Neuron (in vitro differentiated cells): Measurements from ENCODE around the gene GET3.

Source experiments
- H2AFZ ChIP-seq: one replicate; pipeline ENCODE4 v1.6.1; 2013; ENCODE audit warnings: low read depth, mild to moderate bottlenecking, inconsistent platforms, low read length, moderate library complexity
- H3K27me3 ChIP-seq: one replicate; pipeline ENCODE4 v1.6.1; 2013; ENCODE audit warnings: low read length; ENCODE audit not compliant: insufficient read depth
- H3K36me3 ChIP-seq: one replicate; pipeline ENCODE4 v1.6.1; 2013; ENCODE audit warnings: low read length; ENCODE audit not compliant: insufficient read depth
- H3K4me1 ChIP-seq: one replicate; pipeline ENCODE4 v1.6.1; 2013; ENCODE audit warnings: low read length; ENCODE audit not compliant: insufficient read depth
- H3K4me3 ChIP-seq: 2 replicates; pipeline ENCODE4 v1.5.1; 2013; ENCODE audit warnings: mild to moderate bottlenecking, low read length, moderate library complexity
- H3K9me3 ChIP-seq: one replicate; pipeline ENCODE4 v1.6.1; 2013; ENCODE audit warnings: low read length

GET3 gene

DNA sequence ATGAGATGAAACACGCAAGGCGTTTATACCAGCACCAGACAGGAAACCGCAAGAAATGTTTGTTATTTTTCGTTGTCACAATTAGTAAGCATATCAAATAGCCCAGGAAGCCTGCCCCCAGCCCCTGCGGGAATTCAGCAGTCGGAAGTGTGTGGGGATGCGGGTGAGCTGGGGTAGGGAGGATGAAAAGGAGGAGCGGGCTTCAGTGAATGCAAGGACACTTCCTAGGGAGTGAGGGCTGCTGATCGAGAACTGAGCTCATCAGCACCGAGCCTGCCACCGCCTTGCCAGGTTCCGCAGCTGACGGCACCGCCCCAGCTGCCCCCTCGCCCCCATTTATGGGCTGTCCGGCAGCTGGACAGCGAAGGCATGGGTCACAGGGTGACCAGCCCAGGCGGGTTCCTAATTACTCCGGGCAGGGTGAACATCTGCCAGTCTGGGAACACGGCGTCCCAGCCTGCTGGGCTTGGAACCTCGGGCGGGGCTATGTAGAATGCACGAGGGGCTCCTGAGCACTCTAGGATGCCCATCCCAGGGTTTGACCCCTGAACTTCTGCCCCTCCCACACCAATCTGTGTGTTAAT, 12.7 kb downstream of the GET3 start:
- Histone ChIP-seq H3K9me3 (peaks cover 9% of the 10 kb centered on the region), H3K36me3 (peaks cover 18% of the 10 kb centered on the region), H2AFZ (no peak overlapping the region), H3K4me3 (no peak overlapping the region), H3K4me1 (no peaks in the 10 kb centered on the region), H3K27me3 (peaks cover 23% of the 10 kb centered on the region)

DNA sequence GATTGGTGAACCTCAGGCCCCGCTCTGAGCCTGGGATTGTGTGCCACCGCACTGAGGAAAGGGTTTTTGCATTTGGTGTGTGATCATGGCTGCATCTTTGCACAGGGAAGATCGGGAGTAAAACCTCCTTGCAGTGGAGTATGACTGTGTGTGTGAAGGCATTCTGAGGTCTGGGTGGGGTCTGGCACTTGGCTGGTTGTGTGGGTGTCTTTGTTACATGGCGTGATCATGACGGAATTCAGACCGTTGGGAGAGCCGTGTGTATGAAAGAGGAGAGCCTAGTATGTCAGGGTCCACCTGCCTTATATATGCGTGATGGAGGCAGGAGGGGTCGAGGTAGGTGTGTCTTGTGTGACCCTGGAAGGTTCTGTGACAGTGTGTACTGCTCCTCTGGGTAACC, 13.6 kb downstream of the GET3 start:
- Histone ChIP-seq H3K4me3 (no peak overlapping the region), H3K36me3 (peaks cover 11% of the 10 kb centered on the region), H2AFZ (no peak overlapping the region), H3K4me1 (no peaks in the 10 kb centered on the region), H3K9me3 (peaks cover 9% of the 10 kb centered on the region), H3K27me3 (peaks cover 23% of the 10 kb centered on the region)

DNA sequence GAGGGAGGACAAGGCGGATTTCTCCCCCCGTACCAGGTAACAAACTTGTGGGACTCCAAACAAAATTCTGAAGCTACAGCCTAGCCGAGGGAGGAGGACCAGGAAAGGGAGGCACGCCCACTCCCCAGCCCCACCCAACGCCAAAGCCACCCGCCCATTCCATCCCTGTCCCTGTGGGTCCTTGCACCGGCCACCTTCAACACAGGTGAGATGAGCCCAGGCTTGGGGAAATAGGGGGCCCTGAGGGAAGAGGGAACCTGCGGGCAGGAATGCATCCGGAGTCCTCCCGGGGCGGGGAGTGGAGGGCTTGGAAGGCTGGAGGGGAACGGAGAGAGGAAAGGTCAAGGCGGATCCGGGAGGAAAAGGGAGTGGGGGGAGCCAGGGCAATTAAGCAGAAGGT, 14.3 kb downstream of the GET3 start, which contains the start of gene BEST2:
Gene BEST2 (plus strand): TSS at position 157 of the 400 bp plus-strand sequence. CDS start 802 bp downstream, outside the sequence.
- Histone ChIP-seq H3K9me3 (peaks cover 9% of the 10 kb centered on the region), H2AFZ (no peak within 1 kb of the TSS), H3K4me1 (no peaks in the 10 kb centered on the region), H3K36me3 (peaks cover 10% of the 10 kb centered on the region), H3K27me3 (peaks cover 23% of the 10 kb centered on the region), H3K4me3 (no peak within 1 kb of the TSS)

DNA sequence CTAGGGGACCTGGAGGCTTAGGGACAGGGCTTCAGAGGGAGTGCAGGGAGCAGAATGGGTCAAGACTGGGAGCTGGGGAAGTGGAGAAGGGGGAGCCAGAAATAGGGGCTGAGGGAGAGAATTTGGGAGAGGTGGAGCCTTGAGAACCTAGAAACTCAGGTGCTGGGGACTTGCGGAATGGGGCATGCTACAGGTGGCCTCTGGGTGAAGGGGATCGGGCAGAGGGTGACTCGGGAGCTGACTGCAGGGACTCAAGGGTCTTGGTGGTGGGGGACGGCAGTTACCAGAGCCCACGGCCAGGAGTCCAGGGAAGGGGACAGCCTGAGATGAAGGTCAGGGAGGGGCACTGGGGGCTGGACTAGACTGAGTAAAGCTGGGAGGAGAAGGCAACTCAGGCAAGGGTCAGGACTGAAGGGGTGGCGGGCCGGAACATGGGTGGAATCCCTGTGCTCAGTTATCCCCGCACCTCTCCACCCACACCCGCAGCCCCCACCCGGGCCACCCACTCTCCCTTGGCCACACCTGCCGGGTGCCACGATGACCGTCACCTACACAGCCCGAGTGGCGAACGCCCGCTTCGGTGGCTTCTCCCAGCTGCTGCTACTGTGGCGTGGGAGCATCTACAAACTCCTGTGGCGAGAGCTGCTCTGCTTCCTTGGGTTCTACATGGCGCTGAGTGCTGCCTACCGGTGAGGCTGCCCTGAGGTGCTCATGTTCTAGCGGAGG, 14.9 kb downstream of the GET3 start:
- Histone ChIP-seq H3K4me3 (no peak overlapping the region), H3K27me3 (peaks cover 23% of the 10 kb centered on the region)

DNA sequence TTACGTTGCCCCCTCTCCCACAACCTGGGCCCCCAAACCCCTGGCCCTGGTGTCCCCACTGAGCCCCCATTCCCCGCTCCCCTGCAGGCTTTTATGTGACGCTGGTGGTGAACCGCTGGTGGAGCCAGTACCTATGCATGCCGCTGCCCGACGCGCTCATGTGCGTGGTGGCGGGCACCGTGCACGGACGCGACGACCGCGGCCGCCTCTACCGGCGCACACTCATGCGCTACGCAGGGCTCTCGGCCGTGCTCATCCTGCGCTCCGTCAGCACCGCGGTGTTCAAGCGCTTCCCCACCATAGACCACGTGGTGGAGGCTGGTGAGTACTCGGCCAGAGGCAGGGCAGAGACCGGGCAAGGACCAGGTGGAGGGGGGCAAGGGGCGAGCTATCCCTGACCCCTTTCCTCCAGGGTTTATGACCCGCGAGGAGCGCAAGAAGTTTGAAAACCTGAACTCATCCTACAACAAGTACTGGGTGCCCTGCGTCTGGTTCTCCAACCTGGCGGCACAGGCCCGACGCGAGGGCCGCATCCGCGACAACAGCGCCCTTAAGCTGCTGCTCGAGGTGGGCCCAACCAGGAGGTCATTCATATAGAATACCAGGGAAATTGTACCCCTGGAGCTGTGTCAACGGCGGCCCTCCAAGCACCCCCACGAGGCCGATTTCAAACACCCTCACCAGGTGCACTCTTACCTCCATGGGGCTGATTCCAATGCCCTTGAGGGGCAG, 17.3 kb downstream of the GET3 start:
- Histone ChIP-seq H3K27me3 (peaks cover 21% of the 10 kb centered on the region), H3K9me3 (no peaks in the 10 kb centered on the region), H3K4me1 (no peaks in the 10 kb centered on the region), H2AFZ (no peak overlapping the region), H3K4me3 (no peak overlapping the region), H3K36me3 (no peaks in the 10 kb centered on the region)

More for the DNA sequence above, 14.9 kb downstream of the GET3 start:
- Histone ChIP-seq H3K36me3 (peaks cover 6% of the 10 kb centered on the region), H3K9me3 (peaks cover 6% of the 10 kb centered on the region), H3K4me1 (no peaks in the 10 kb centered on the region), H2AFZ (no peak overlapping the region)

DNA sequence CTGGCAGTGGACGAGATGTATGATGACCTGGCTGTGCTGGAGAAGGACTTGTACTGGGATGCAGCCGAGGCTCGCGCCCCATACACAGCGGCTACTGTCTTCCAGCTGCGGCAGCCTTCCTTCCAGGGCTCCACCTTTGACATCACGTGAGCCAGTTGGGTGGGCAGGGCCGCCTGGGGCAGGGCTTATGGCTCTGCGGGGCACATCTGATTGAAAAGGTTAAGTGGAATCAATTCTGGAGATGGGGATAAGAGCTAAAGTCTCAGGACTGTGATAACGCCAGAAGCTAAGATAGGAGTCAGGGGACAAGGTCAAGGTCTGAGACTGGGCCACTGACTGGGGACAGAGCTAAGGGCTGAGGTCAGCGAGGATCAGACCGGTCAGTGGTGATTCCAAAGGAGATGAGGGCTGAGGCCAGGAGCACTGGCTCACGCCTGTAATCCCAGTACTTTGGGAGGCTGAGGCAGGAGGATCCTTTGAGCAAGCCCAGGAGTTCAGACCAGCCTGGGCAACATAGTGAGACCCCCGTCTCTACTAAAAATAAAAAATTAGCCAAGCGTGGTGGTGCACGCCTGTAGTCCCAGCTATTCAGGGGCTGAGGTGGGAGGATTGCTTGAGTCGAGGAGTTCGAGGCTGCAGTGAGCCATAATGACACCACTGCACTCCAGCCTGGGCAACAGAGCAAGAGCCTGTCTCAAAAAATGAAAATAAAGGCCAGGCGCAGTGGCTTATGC, 19.0 kb downstream of the GET3 start:
- H3K36me3 ChIP-seq = no peaks in the 10 kb centered on the region
- H3K4me1 ChIP-seq = no peaks in the 10 kb centered on the region
- H3K27me3 ChIP-seq = peaks cover 8% of the 10 kb centered on the region
- no peak overlapping the region for H3K4me3 ChIP-seq
- no peaks in the 10 kb centered on the region for H3K9me3 ChIP-seq
- H2AFZ ChIP-seq = no peak overlapping the region

DNA sequence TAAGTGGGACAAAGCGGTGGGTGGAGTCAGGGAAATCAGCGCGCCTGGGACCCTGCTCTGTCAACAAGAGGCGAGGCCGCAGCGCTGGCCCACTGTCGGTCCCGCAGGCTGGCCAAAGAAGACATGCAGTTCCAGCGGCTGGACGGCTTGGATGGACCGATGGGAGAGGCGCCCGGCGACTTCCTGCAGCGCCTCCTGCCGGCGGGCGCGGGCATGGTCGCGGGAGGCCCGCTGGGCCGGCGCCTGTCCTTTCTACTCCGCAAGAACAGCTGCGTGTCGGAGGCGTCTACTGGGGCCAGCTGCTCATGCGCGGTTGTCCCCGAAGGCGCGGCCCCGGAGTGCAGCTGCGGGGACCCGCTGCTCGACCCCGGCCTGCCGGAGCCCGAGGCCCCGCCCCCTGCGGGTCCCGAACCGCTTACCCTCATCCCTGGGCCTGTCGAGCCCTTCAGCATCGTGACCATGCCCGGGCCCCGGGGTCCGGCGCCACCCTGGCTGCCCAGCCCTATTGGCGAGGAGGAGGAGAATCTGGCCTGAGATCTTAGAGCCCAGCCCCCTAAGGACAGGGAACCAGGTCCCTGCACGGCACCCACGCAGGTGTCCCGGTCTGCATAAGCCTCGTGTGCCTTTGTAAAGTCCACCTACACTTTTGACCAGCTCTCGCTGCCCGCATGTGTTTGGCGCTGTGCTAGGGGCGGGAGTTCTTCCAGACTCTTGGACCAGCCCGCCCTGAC, 20.4 kb downstream of the GET3 start:
- H3K4me1 ChIP-seq = no peaks in the 10 kb centered on the region
- H2AFZ ChIP-seq = peak overlapping the region; percentile 6
- no peaks in the 10 kb centered on the region for H3K27me3 ChIP-seq
- H3K4me3 ChIP-seq = no peak overlapping the region
- no peaks in the 10 kb centered on the region for H3K36me3 ChIP-seq
- H3K9me3 ChIP-seq = no peaks in the 10 kb centered on the region

DNA sequence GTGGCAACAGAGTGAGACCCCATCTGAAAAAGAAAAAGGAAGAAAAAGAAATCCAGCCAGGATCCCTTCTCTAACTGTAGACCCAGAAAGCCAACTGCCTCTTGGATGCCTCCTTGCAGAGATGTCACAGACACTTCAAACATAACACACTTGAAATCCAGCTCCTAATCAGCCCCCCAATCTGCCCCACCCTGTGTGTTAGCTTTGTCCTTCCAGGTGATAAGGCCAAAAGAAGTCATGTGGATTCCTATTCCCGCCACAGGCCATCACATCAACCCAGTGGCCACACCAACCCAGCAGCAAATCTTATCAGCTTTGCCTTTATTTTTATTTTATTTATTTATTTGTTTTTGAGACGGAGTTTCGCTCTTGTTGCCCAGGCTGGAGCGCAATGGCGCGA, 22.4 kb downstream of the GET3 start:
- Histone ChIP-seq H3K4me3 (no peak overlapping the region), H3K4me1 (no peaks in the 10 kb centered on the region), H3K9me3 (peaks cover 8% of the 10 kb centered on the region), H2AFZ (no peak overlapping the region), H3K27me3 (no peaks in the 10 kb centered on the region), H3K36me3 (peaks cover 11% of the 10 kb centered on the region)

DNA sequence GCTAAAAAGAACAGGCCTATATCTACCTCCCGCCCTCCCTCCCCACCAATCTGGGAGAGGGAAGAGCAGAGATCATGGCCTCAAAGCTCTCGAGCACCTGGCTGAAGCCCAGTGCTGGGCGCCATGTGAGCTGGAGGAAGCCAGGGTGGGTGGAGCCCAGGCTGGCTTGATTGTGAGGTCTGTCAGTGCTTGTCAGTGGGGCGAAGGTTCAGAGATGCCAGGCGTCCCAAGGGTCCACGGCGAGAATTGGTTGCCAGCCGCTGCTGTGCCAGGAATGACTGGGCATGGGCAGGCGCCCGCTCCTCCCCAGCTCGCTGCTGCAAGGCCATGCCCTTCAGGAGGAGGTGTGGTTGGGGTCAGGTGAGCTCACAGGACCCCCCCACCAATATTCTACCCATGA, 25.8 kb downstream of the GET3 start:
- H3K27me3 ChIP-seq = no peaks in the 10 kb centered on the region
- H3K36me3 ChIP-seq = peaks cover 14% of the 10 kb centered on the region
- no peak overlapping the region for H2AFZ ChIP-seq
- H3K4me3 ChIP-seq = no peak overlapping the region
- H3K9me3 ChIP-seq = peaks cover 8% of the 10 kb centered on the region
- no peaks in the 10 kb centered on the region for H3K4me1 ChIP-seq

DNA sequence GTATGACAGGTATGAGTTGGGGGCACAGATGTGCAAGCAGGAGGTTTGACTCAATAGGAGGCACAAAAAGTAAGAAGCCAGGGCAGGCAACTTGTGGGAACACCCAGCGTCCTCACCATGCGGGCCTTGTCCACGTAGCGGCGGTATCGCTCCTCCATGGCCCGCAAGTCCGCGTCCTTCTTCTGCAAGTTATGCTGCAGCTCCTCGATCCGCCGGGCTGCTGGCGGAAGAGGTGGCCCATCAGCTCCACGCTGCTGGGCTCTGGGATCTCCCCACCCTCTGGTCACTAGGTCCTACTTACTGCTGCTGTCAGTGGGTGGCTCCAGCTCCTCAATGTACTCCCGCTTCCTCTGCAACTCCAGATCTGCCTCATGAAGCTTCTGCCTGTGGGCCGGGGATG, 27.4 kb downstream of the GET3 start:
- Histone ChIP-seq H2AFZ (no peak overlapping the region), H3K9me3 (peaks cover 8% of the 10 kb centered on the region), H3K36me3 (peaks cover 14% of the 10 kb centered on the region), H3K4me1 (no peaks in the 10 kb centered on the region), H3K4me3 (no peak overlapping the region), H3K27me3 (no peaks in the 10 kb centered on the region)

DNA sequence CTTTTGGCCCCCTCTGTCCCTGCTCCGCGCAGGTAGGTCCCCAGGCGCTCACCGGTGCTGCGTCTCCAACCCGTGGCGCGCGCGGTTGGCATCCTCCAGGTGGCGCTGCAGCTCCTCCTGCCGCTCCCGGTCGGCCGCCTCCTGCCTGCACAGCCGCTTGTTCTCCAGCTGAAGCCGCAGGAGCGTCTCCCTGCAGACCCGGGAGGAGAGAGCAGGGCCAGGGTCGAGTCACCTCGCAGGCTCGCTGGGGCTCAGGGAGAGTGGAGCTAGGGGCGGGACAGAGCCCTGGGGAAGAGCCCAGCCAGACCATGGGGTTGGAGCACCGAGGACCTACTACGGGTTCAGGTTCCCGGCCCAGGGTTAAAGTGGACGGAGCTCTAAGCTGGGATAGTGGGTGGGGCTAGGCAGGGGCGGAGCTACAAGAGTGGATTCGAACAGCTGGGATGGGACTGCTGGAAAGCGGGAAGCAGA, 28.8 kb downstream of the GET3 start:
- H3K27me3 ChIP-seq = no peaks in the 10 kb centered on the region
- H2AFZ ChIP-seq = no peak overlapping the region
- peak overlapping the region; percentile 48 for H3K4me3 ChIP-seq
- peaks cover 8% of the 10 kb centered on the region for H3K9me3 ChIP-seq
- H3K36me3 ChIP-seq = peaks cover 14% of the 10 kb centered on the region
- no peaks in the 10 kb centered on the region for H3K4me1 ChIP-seq

DNA sequence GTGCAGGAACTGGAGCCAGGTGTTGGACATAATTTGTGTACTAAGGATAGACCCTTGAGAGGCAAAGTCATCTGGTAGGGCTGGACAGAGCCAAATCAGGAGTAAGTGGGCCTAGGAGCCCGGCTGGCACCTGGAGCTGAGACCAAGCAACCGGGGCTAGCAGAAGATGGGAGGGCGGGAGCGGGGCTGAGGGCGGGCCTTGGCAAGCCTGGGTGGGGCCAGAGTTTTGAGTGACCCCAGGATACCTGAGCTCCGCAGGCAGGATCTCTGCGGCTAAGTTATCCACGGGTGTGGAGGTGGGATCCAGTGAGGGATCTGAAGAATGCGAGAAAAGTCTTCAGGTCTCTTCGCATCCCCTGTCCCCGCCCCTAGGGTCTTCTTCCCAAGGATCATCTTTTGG, 29.9 kb downstream of the GET3 start:
- Histone ChIP-seq H3K4me1 (no peaks in the 10 kb centered on the region), H3K9me3 (peaks cover 8% of the 10 kb centered on the region), H3K36me3 (peaks cover 14% of the 10 kb centered on the region), H3K4me3 (no peak overlapping the region), H2AFZ (no peak overlapping the region), H3K27me3 (no peaks in the 10 kb centered on the region)
